Measurements from ENCODE around the gene PKP1.

Gene PKP1

GRCh38 chr1:201290551-201290950, 7.2 kb downstream of the PKP1 start:
- H3K79me2 ChIP-seq (ENCODE audit: control insufficient read depth, low read length), result no peaks in the 10 kb centered on the region
- no peak overlapping the region for H3K4me2 ChIP-seq (ENCODE audit: low read length)
- H4K20me1 ChIP-seq (ENCODE audit: control insufficient read depth, insufficient read depth, low read depth, low read length), result no peaks in the 10 kb centered on the region
- no peak overlapping the region for H3K4me3 ChIP-seq (ENCODE audit: low read length)
- TF ChIP-seq CTCF (IDR thresholded peaks at IDR 0.05; ENCODE audit: low read depth, low read length, poor library complexity, severe bottlenecking) (no peak), EZH2phosphoT487 (IDR thresholded peaks at IDR 0.05; ENCODE audit: borderline replicate concordance, low read length) (no peak)
- H3K9me3 ChIP-seq (ENCODE audit: control insufficient read depth, insufficient read depth, low read length), result no peaks in the 10 kb centered on the region
- H3K27me3 ChIP-seq (ENCODE audit: control insufficient read depth, low read length), result peaks cover 34% of the 10 kb centered on the region
- H3K9me2 ChIP-seq (replicated peaks; ENCODE audit: control insufficient read depth, low read length), result no peaks in the 10 kb centered on the region
- H3K27ac ChIP-seq (ENCODE audit: low read depth, low read length), result no peak overlapping the region
- H3K36me3 ChIP-seq (ENCODE audit: control insufficient read depth, low read length), result no peaks in the 10 kb centered on the region
- no peaks in the 10 kb centered on the region for H3K4me1 ChIP-seq (ENCODE audit: control insufficient read depth, low read length)
- no peaks in the 10 kb centered on the region for H3F3A ChIP-seq (ENCODE audit: control insufficient read depth, insufficient read depth)

GRCh38 chr1:201291916-201292315, 8.6 kb downstream of the PKP1 start:
- Histone ChIP-seq H3K4me3 (ENCODE audit: low read length) (no peak overlapping the region), H3K4me2 (ENCODE audit: low read length) (no peak overlapping the region), H3K9me3 (ENCODE audit: control insufficient read depth, insufficient read depth, low read length) (no peaks in the 10 kb centered on the region), H3K27me3 (ENCODE audit: control insufficient read depth, low read length) (peaks cover 38% of the 10 kb centered on the region), H3K9me2 (replicated peaks; ENCODE audit: control insufficient read depth, low read length) (no peaks in the 10 kb centered on the region), H3F3A (ENCODE audit: control insufficient read depth, insufficient read depth) (no peaks in the 10 kb centered on the region), H4K20me1 (ENCODE audit: control insufficient read depth, insufficient read depth, low read depth, low read length) (no peaks in the 10 kb centered on the region), H3K79me2 (ENCODE audit: control insufficient read depth, low read length) (no peaks in the 10 kb centered on the region), H3K27ac (ENCODE audit: low read depth, low read length) (no peak overlapping the region), H3K36me3 (ENCODE audit: control insufficient read depth, low read length) (no peaks in the 10 kb centered on the region), H3K4me1 (ENCODE audit: control insufficient read depth, low read length) (no peaks in the 10 kb centered on the region)
- TF ChIP-seq EZH2phosphoT487 (IDR thresholded peaks at IDR 0.05; ENCODE audit: borderline replicate concordance, low read length), result no peak
- TF ChIP-seq CTCF (IDR thresholded peaks at IDR 0.05; ENCODE audit: low read depth, low read length, poor library complexity, severe bottlenecking), result no peak

- Histone ChIP-seq H3K79me2 (ENCODE audit: control insufficient read depth, low read length) (no peaks in the 10 kb centered on the region), H3K4me2 (ENCODE audit: low read length) (no peak overlapping the region), H3K4me1 (ENCODE audit: control insufficient read depth, low read length) (no peaks in the 10 kb centered on the region), H3K36me3 (ENCODE audit: control insufficient read depth, low read length) (no peaks in the 10 kb centered on the region), H3K4me3 (ENCODE audit: low read length) (no peak overlapping the region), H3K9me3 (ENCODE audit: control insufficient read depth, insufficient read depth, low read length) (no peaks in the 10 kb centered on the region), H3K9me2 (replicated peaks; ENCODE audit: control insufficient read depth, low read length) (no peaks in the 10 kb centered on the region), H4K20me1 (ENCODE audit: control insufficient read depth, insufficient read depth, low read depth, low read length) (no peaks in the 10 kb centered on the region), H3K27me3 (ENCODE audit: control insufficient read depth, low read length) (peaks cover 47% of the 10 kb centered on the region), H3K27ac (ENCODE audit: low read depth, low read length) (no peak overlapping the region), H3F3A (ENCODE audit: control insufficient read depth, insufficient read depth) (no peaks in the 10 kb centered on the region)
- TF ChIP-seq EZH2phosphoT487 (IDR thresholded peaks at IDR 0.05; ENCODE audit: borderline replicate concordance, low read length), result no peak
- no peak for TF ChIP-seq CTCF (IDR thresholded peaks at IDR 0.05; ENCODE audit: low read depth, low read length, poor library complexity, severe bottlenecking)
Observed at GRCh38 chr1:201294876-201295275, 11.6 kb downstream of the PKP1 start.

GRCh38 chr1:201295346-201295745, 12.0 kb downstream of the PKP1 start:
- Histone ChIP-seq H3K27me3 (ENCODE audit: control insufficient read depth, low read length) (peaks cover 52% of the 10 kb centered on the region), H3K9me2 (replicated peaks; ENCODE audit: control insufficient read depth, low read length) (no peaks in the 10 kb centered on the region), H3K79me2 (ENCODE audit: control insufficient read depth, low read length) (no peaks in the 10 kb centered on the region), H3K27ac (ENCODE audit: low read depth, low read length) (no peak overlapping the region), H4K20me1 (ENCODE audit: control insufficient read depth, insufficient read depth, low read depth, low read length) (no peaks in the 10 kb centered on the region), H3K4me2 (ENCODE audit: low read length) (no peak overlapping the region), H3K4me3 (ENCODE audit: low read length) (no peak overlapping the region), H3K9me3 (ENCODE audit: control insufficient read depth, insufficient read depth, low read length) (no peaks in the 10 kb centered on the region), H3F3A (ENCODE audit: control insufficient read depth, insufficient read depth) (no peaks in the 10 kb centered on the region), H3K4me1 (ENCODE audit: control insufficient read depth, low read length) (no peaks in the 10 kb centered on the region), H3K36me3 (ENCODE audit: control insufficient read depth, low read length) (no peaks in the 10 kb centered on the region)
- TF ChIP-seq EZH2phosphoT487 (IDR thresholded peaks at IDR 0.05; ENCODE audit: borderline replicate concordance, low read length), result no peak
- TF ChIP-seq CTCF (IDR thresholded peaks at IDR 0.05; ENCODE audit: low read depth, low read length, poor library complexity, severe bottlenecking), result no peak

All from DOHH2 (cell line).